Stimulated activated CD4-positive, alpha-beta T cell treated with anti-CD3 and anti-CD28 coated beads, TNF-alpha, amount 100 ng/mL, for 24 hours (primary cell): ENCODE data around the gene RXRG.

ENCODE experiments used
- DNase-seq, 3 experiments: peaks; one replicate each; pipeline ENCODE4 v3.0.0-alpha.2; 2020; ENCODE audit warnings: low read depth in 3 of 3

The RXRG gene

GRCh38 chr1:165451691-165452090, 6.8 kb upstream of the RXRG start:
- DNase-seq: no peak

- DNase-seq: no peak
Observed at GRCh38 chr1:165449131-165449530, 4.2 kb upstream of the RXRG start.

GRCh38 chr1:165445388-165445787, 462 bp upstream of the RXRG start:
- no peak for DNase-seq

- no peak for DNase-seq
Observed at GRCh38 chr1:165443539-165444311, 1.2 kb downstream of the RXRG start.

- no peak for DNase-seq
Observed at GRCh38 chr1:165442653-165443052, 2.3 kb downstream of the RXRG start.

GRCh38 chr1:165442053-165442452, 2.9 kb downstream of the RXRG start:
- no peak for DNase-seq

GRCh38 chr1:165441166-165441880, 3.6 kb downstream of the RXRG start:
- no peak for DNase-seq

- DNase-seq: no peak
Observed at GRCh38 chr1:165439330-165439729, 5.6 kb downstream of the RXRG start.

GRCh38 chr1:165436994-165437393, 7.9 kb downstream of the RXRG start:
- DNase-seq: no peak

GRCh38 chr1:165435801-165436200, 9.1 kb downstream of the RXRG start:
- DNase-seq: no peak

- no peak for DNase-seq
Observed at GRCh38 chr1:165434281-165434680, 10.6 kb downstream of the RXRG start.

GRCh38 chr1:165431079-165431478, 13.8 kb downstream of the RXRG start:
- DNase-seq: no peak

- DNase-seq: no peak
Observed at GRCh38 chr1:165426745-165427144, 18.2 kb downstream of the RXRG start.

GRCh38 chr1:165425621-165426020, 19.3 kb downstream of the RXRG start:
- no peak for DNase-seq

GRCh38 chr1:165424454-165425216, 20.3 kb downstream of the RXRG start:
- no peak for DNase-seq

- DNase-seq: no peak
Observed at GRCh38 chr1:165423136-165423535, 21.8 kb downstream of the RXRG start.

- no peak for DNase-seq
Observed at GRCh38 chr1:165420655-165421054, 24.3 kb downstream of the RXRG start.

GRCh38 chr1:165419839-165420238, 25.1 kb downstream of the RXRG start:
- no peak for DNase-seq

- no peak for DNase-seq
Observed at GRCh38 chr1:165418195-165418594, 26.7 kb downstream of the RXRG start.

GRCh38 chr1:165416876-165417275, 28.1 kb downstream of the RXRG start:
- DNase-seq: no peak

- DNase-seq: no peak
Observed at GRCh38 chr1:165415068-165415467, 29.9 kb downstream of the RXRG start.

GRCh38 chr1:165414620-165415019, 30.3 kb downstream of the RXRG start:
- DNase-seq: no peak

- no peak for DNase-seq
Observed at GRCh38 chr1:165411396-165411795, 33.5 kb downstream of the RXRG start.
